Right ventricle myocardium inferior (tissue), 1 donor: Measurements from ENCODE around the gene ARRDC1. TPM values are rescaled to one million over a fixed set of nuclear protein-coding genes. Genes with fewer than 3 reads are reported as not detected.
A peak's percentile ranks its signal among the peaks of the same experiment; 100 is the strongest.
"Not testable (repeated sequence)": the region's sequence is repeated elsewhere in the genome, so short reads cannot be mapped to it uniquely, and the experiment has no call there.

Experiments
- ATAC-seq: fragments of 200-7000 bp; cut with Tn5 transposase; one replicate; pipeline ENCODE4 v1.9.1; 2020; ENCODE audit warnings: mild to moderate bottlenecking, moderate library complexity
- DNase-seq: peaks from one replicate; pipeline ENCODE4 v3.0.0; 2021; ENCODE audit errors: missing footprints
- intact Hi-C: fragments of 100-400 bp; cut with DNase I; formaldehyde crosslinking; loops from one replicate; pipeline ENCODE4 v1.11.0; 2022
- total RNA-seq: library from RNA; stranded (reverse); fragmentation: NEBNext Ultra II Directional; extraction: Animal tissue kit (Norgen Biotek cat#: 25700); gene quantifications from one replicate; pipeline ENCODE4 v1.2.1, GENCODE V29; 2021
- donor health status: DM: no; HTN: yes; CAD: no; lungs with severe emphysema.

Gene ARRDC1
- total RNA-seq, 1 donor from 2014 or later, result 17.5 TPM

GRCh38 chr9:137627406-137627805 lies 21.9 kb downstream of the ARRDC1 start:
- ATAC-seq, intact Hi-C loops: not testable (repeated sequence)
- peak; percentile 39 for DNase-seq

- ATAC-seq, result no peak
- no peak for DNase-seq
- intact Hi-C loops, result no loop called here
Observed at GRCh38 chr9:137630126-137630525, 24.6 kb downstream of the ARRDC1 start.

- ATAC-seq (no peak), DNase-seq (no peak)
- intact Hi-C loops, result no loop called here
Observed at GRCh38 chr9:137630679-137631078, 25.2 kb downstream of the ARRDC1 start.

- no peak for DNase-seq
Observed at GRCh38 chr9:137631345-137632229, 26.1 kb downstream of the ARRDC1 start.

DNA sequence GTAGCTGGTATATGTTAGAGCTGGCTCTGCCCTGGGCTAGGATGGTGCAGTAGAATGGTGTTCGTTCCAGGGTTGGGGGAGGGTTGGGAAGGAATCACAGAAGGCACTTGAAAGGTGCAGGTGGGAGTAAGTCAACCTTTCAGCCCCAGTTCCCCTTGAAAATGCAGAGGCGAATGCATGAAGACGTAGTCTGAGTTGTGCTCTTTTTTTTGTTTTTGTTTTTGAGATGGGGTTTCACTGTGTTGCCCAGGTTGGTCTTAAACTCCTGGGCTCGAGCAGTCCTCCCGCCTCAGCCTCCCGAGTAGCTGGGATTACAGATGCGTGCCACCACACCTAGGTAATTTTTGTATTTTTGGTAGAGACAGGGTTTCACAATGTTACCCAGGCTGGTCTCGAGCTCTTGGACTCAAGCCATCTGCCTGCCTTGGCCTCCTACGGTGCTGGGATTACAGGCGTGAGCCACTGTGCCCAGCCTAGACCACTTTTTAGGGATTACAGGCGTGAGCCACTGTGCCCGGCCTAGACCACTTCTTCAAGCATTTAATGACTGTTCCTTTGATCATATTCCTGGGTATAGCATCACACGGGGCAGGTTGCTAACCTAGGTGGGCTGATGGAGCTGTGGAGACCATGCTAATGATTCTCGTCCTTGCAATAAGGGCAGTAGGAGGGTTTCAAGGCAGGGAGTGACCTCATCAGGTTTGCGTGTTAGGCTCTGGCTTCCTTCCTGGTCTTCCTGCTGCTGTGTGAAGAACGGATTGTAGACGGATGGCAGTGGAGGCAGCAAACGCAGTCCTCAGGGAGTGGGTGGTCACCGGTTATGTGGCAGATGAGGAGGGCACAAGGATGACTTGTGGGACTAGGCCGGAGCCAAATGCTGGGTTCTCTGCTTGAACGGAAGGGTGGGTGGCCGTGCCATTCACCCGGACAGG lies 27.0 kb downstream of the ARRDC1 start:
- peak; percentile 43 for ATAC-seq
- DNase-seq, result no peak
- intact Hi-C loops, result no loop called here

More at GRCh38 chr9:137631345-137632229, 26.1 kb downstream of the ARRDC1 start:
- peak; percentile 18 for ATAC-seq
- intact Hi-C loops, result no loop called here

- DNase-seq, result no peak
- intact Hi-C loops, result no loop called here
- no peak for ATAC-seq
Observed at GRCh38 chr9:137634016-137634415, 28.5 kb downstream of the ARRDC1 start.

- DNase-seq, result no peak
- intact Hi-C loops, result no loop called here
- ATAC-seq, result no peak
Observed at GRCh38 chr9:137638680-137639079, 33.2 kb downstream of the ARRDC1 start.

DNA sequence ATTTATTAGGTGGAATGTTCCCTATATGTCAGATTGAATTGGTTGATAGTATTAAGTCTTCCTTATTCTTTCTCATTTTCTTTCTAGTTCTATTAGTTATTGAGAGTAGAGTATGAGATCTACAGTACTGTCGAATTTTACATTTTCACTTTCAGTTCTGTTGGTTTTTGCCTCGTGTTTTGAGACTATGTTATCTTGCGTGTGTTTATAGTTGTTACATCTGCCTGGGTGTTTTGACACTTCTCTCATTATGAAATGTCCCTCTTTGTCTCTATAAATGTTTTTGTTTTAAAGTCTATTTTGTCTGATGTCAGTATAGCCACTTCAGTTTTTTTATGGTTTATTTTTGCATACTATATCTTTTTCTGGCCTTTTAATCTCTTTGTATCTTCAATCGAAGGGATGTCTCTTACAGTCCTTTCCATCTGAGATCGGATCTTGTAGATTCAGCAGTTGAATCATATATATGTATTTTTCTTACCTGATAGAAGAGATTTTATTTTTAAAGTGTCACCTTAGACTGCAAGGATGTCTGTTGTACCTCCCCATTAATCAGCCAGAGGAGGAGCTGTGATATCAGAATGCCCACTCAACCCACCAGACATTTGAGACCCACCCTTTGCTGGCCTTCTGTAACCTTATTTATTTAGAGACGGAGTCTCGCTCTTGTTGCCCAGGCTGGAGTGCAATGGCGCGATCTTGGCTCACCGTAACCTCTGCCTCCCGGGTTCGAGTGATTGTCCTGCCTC lies 34.0 kb downstream of the ARRDC1 start:
- DNase-seq (no peak), ATAC-seq (no peak)
- intact Hi-C loops, result no loop called here

DNA sequence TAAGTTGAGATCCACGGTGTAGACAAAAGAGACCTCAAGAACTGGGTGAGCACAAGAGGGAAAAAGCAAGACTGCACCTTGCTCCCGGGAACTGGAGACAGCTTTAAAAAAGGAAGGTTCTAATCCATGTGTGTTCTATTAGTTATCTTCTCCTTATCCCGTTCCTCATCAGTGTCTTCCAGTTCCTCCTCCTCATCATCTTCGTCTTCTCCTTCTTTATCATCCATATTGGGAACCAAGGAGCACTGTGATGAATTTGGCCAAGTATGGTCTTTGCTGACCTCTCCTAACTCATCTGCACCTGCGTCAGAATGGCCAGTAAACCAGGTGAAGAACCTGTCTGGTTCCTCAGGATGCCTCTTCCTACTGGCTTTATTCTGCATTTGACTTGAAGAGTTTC lies 35.4 kb downstream of the ARRDC1 start:
- DNase-seq (no peak), ATAC-seq (no peak)
- intact Hi-C loops, result no loop called here

DNA sequence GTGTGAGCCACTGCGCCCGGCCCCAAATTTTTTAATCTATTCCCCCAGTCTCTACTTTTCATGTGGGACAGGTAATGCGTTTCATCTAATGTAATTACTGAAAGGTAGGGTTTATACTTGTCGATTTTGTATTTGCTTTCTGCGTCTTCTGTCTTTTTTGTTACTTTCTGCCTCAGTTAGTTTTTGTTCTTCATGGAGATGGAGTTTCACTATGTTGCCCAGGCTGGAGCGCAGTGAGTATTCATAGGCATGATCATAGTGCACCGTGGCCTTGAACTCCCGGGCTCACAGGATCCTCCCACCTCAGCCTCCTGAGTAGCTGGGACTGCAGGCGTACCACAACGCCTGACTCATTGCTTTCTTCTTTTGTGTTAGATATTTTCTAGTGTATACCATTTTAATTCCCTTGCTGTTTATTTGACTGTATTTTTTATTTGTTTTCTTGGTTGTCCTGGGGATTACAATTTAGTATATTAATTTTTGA lies 36.7 kb downstream of the ARRDC1 start:
- DNase-seq, result no peak
- intact Hi-C loops, result no loop called here
- ATAC-seq, result no peak

DNA sequence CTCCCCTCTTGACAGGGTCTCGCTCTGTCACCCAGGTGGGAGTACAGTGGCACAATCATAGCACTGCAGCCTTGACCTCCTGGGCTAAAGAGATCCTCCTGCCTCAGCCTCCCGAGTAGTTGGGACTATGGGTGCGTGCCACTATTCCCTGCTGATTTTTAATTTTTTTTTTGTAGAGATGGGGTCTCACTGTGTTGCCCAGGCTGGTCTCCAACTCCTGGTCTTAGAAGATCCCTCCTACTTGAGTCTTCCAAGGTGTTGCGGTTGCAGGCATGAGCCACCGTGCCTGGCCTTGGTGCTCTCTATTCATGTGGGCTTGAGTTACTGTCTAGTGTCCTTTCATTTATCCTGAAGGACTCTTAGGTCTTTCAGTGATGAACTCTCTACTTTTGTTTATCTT lies 37.4 kb downstream of the ARRDC1 start:
- ATAC-seq (no peak), DNase-seq (no peak)
- intact Hi-C loops, result no loop called here

DNA sequence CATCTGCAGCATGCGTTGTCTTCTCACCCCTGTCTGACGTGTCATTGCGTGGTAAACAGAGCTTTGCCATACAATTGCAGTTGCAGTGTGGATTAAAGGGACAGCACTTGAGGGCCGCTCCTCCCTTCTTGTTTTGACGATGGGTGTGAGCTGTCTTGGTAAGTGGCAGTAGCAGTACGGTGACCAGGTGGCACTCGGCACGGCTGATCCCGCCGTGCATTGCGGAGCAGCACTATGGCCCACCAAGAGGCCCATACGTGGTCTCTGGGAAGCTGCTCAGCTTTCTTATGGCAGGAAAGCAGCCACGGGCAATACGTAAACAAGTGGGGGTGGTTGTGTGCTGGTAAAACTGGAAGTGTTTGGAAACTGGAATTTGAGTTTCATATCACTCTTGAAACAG lies 38.4 kb downstream of the ARRDC1 start:
- DNase-seq (no peak), ATAC-seq (no peak)
- intact Hi-C loops, result no loop called here

DNA sequence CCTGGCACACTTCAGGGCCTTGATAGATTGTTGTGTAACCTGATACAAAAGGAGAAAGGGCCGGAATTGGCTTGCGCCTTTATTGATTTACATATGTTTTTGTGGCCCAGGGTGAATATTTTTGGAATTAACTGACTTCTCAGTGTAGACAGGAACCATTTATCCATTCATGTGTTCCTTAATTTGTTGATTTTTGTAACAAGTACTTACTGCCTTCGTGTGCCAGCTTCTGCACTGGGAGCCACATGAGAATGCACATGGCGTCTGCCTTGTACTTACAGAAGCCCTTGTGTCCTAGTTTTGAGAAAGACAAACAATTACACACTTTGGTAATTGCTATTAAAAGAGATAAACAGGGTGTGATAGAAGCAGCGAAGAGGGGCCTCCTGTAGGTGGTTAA lies 39.7 kb downstream of the ARRDC1 start:
- no peak for ATAC-seq

DNA sequence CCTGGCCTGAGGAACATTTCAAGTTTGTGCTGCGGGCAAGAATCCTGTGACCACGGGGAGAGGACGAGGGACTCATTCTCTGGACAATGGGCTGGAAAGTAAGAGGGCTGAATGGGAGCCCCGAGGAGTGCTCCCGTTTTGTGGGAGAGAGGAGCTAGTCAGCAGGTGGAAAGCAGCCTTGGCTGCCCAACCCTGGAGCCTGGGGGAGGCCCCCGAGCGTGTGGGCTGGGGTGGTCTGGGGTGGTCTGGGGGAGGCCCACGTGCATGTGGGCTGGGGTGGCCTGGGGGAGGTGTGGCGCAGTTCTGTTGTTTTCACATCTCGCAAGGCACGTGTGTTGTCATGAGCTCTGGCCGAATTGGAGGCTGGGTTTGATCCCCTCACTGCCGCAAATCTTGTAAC lies 40.9 kb downstream of the ARRDC1 start:
- intact Hi-C loops, result no loop called here
- DNase-seq (no peak), ATAC-seq (no peak)

More for the DNA sequence above, 39.7 kb downstream of the ARRDC1 start:
- DNase-seq, result no peak
- intact Hi-C loops, result no loop called here

- DNase-seq (no peak), ATAC-seq (no peak)
- intact Hi-C loops, result no loop called here
Observed at GRCh38 chr9:137647096-137647714, 41.7 kb downstream of the ARRDC1 start.

GRCh38 chr9:137648396-137648795 lies 42.9 kb downstream of the ARRDC1 start:
- DNase-seq, result no peak
- intact Hi-C loops, result no loop called here
- ATAC-seq, result no peak

- intact Hi-C loops, result no loop called here
- ATAC-seq, result no peak
Observed at GRCh38 chr9:137649553-137649952, 44.1 kb downstream of the ARRDC1 start.

GRCh38 chr9:137650259-137650658 lies 44.8 kb downstream of the ARRDC1 start:
- ATAC-seq (no peak), DNase-seq (no peak)
- intact Hi-C loops, result no loop called here

More at GRCh38 chr9:137649553-137649952, 44.1 kb downstream of the ARRDC1 start:
- no peak for DNase-seq
